Measurements from ENCODE around the gene DTNBP1.

DTNBP1 gene

GRCh38 chr6:15623276-15624116, 39.3 kb downstream of the DTNBP1 start:
- no peaks in the 10 kb centered on the region for H3K4me1 ChIP-seq (ENCODE audit: insufficient read depth, insufficient read length)
- no peaks in the 10 kb centered on the region for H3K36me3 ChIP-seq (ENCODE audit: insufficient read depth, insufficient read length, low read length)
- no peaks in the 10 kb centered on the region for H3K27me3 ChIP-seq (ENCODE audit: insufficient read depth, insufficient read length)
- no peak for DNase-seq (ENCODE audit: low read depth, low spot score)
- no peak for TF ChIP-seq YY1 (IDR thresholded peaks at IDR 0.05; ENCODE audit: insufficient read depth, insufficient read length)
- no peak for TF ChIP-seq ZNF274 (IDR thresholded peaks at IDR 0.05; ENCODE audit: low read depth, low read length)
- no peak for TF ChIP-seq SUZ12 (IDR thresholded peaks at IDR 0.05; ENCODE audit: extremely low read depth, insufficient read depth, insufficient read length)
- 0 out of 2 replicates have a peak, but pooled peaks cover 4% of the 10 kb centered on the region for H3K9me3 ChIP-seq (ENCODE audit: insufficient read depth, low read length)
- H3K9ac ChIP-seq (ENCODE audit: insufficient read length, low read depth), result no peak overlapping the region
- no peak overlapping the region for H3K4me3 ChIP-seq (ENCODE audit: insufficient read length, low read depth)

GRCh38 chr6:15622045-15622740, 40.6 kb downstream of the DTNBP1 start:
- H3K4me3 ChIP-seq (ENCODE audit: insufficient read length, low read depth), result no peak overlapping the region
- DNase-seq (ENCODE audit: low read depth, low spot score), result no peak
- no peaks in the 10 kb centered on the region for H3K27me3 ChIP-seq (ENCODE audit: insufficient read depth, insufficient read length)
- no peaks in the 10 kb centered on the region for H3K4me1 ChIP-seq (ENCODE audit: insufficient read depth, insufficient read length)
- 0 out of 2 replicates have a peak, but pooled peaks cover 5% of the 10 kb centered on the region for H3K9me3 ChIP-seq (ENCODE audit: insufficient read depth, low read length)
- H3K36me3 ChIP-seq (ENCODE audit: insufficient read depth, insufficient read length, low read length), result no peaks in the 10 kb centered on the region
- H3K9ac ChIP-seq (ENCODE audit: insufficient read length, low read depth), result no peak overlapping the region
- TF ChIP-seq SUZ12 (IDR thresholded peaks at IDR 0.05; ENCODE audit: extremely low read depth, insufficient read depth, insufficient read length) (no peak), ZNF274 (IDR thresholded peaks at IDR 0.05; ENCODE audit: low read depth, low read length) (no peak), YY1 (IDR thresholded peaks at IDR 0.05; ENCODE audit: insufficient read depth, insufficient read length) (no peak)

- H3K9me3 ChIP-seq (ENCODE audit: insufficient read depth, low read length), result 0 out of 2 replicates have a peak, but pooled peaks cover 5% of the 10 kb centered on the region
- no peak overlapping the region for H3K9ac ChIP-seq (ENCODE audit: insufficient read length, low read depth)
- H3K36me3 ChIP-seq (ENCODE audit: insufficient read depth, insufficient read length, low read length), result no peaks in the 10 kb centered on the region
- DNase-seq (ENCODE audit: low read depth, low spot score), result no peak
- no peaks in the 10 kb centered on the region for H3K27me3 ChIP-seq (ENCODE audit: insufficient read depth, insufficient read length)
- no peak overlapping the region for H3K4me3 ChIP-seq (ENCODE audit: insufficient read length, low read depth)
- no peaks in the 10 kb centered on the region for H3K4me1 ChIP-seq (ENCODE audit: insufficient read depth, insufficient read length)
- TF ChIP-seq ZNF274 (IDR thresholded peaks at IDR 0.05; ENCODE audit: low read depth, low read length), result no peak
- no peak for TF ChIP-seq SUZ12 (IDR thresholded peaks at IDR 0.05; ENCODE audit: extremely low read depth, insufficient read depth, insufficient read length)
- TF ChIP-seq YY1 (IDR thresholded peaks at IDR 0.05; ENCODE audit: insufficient read depth, insufficient read length), result no peak
Observed at GRCh38 chr6:15621203-15622044, 41.4 kb downstream of the DTNBP1 start.

- no peak for TF ChIP-seq SUZ12 (IDR thresholded peaks at IDR 0.05; ENCODE audit: extremely low read depth, insufficient read depth, insufficient read length)
- no peak for TF ChIP-seq YY1 (IDR thresholded peaks at IDR 0.05; ENCODE audit: insufficient read depth, insufficient read length)
- TF ChIP-seq ZNF274 (IDR thresholded peaks at IDR 0.05; ENCODE audit: low read depth, low read length), result no peak
- no peaks in the 10 kb centered on the region for H3K4me1 ChIP-seq (ENCODE audit: insufficient read depth, insufficient read length)
- H3K36me3 ChIP-seq (ENCODE audit: insufficient read depth, insufficient read length, low read length), result no peaks in the 10 kb centered on the region
- no peak for DNase-seq (ENCODE audit: low read depth, low spot score)
- no peak overlapping the region for H3K9ac ChIP-seq (ENCODE audit: insufficient read length, low read depth)
- H3K27me3 ChIP-seq (ENCODE audit: insufficient read depth, insufficient read length), result no peaks in the 10 kb centered on the region
- 0 out of 2 replicates have a peak, but pooled peaks cover 5% of the 10 kb centered on the region for H3K9me3 ChIP-seq (ENCODE audit: insufficient read depth, low read length)
- H3K4me3 ChIP-seq (ENCODE audit: insufficient read length, low read depth), result no peak overlapping the region
Observed at GRCh38 chr6:15620611-15621010, 42.2 kb downstream of the DTNBP1 start.

GRCh38 chr6:15619330-15619729, 43.5 kb downstream of the DTNBP1 start:
- Histone ChIP-seq H3K9me3 (ENCODE audit: insufficient read depth, low read length) (0 out of 2 replicates have a peak, but pooled peaks cover 5% of the 10 kb centered on the region), H3K4me1 (ENCODE audit: insufficient read depth, insufficient read length) (no peaks in the 10 kb centered on the region), H3K27me3 (ENCODE audit: insufficient read depth, insufficient read length) (no peaks in the 10 kb centered on the region), H3K4me3 (ENCODE audit: insufficient read length, low read depth) (no peak overlapping the region), H3K36me3 (ENCODE audit: insufficient read depth, insufficient read length, low read length) (peaks cover 5% of the 10 kb centered on the region), H3K9ac (ENCODE audit: insufficient read length, low read depth) (no peak overlapping the region)
- no peak for DNase-seq (ENCODE audit: low read depth, low spot score)
- TF ChIP-seq ZNF274 (IDR thresholded peaks at IDR 0.05; ENCODE audit: low read depth, low read length), result no peak
- TF ChIP-seq YY1 (IDR thresholded peaks at IDR 0.05; ENCODE audit: insufficient read depth, insufficient read length), result no peak
- TF ChIP-seq SUZ12 (IDR thresholded peaks at IDR 0.05; ENCODE audit: extremely low read depth, insufficient read depth, insufficient read length), result no peak

- DNase-seq (ENCODE audit: low read depth, low spot score), result no peak
- TF ChIP-seq SUZ12 (IDR thresholded peaks at IDR 0.05; ENCODE audit: extremely low read depth, insufficient read depth, insufficient read length) (no peak), ZNF274 (IDR thresholded peaks at IDR 0.05; ENCODE audit: low read depth, low read length) (no peak), YY1 (IDR thresholded peaks at IDR 0.05; ENCODE audit: insufficient read depth, insufficient read length) (no peak)
Observed at GRCh38 chr6:15618685-15619084, 44.1 kb downstream of the DTNBP1 start.

More at GRCh38 chr6:15618685-15619084, 44.1 kb downstream of the DTNBP1 start:
- H3K27me3 ChIP-seq (ENCODE audit: insufficient read depth, insufficient read length), result no peaks in the 10 kb centered on the region
- H3K36me3 ChIP-seq (ENCODE audit: insufficient read depth, insufficient read length, low read length), result peaks cover 8% of the 10 kb centered on the region
- H3K9me3 ChIP-seq (ENCODE audit: insufficient read depth, low read length), result 0 out of 2 replicates have a peak, but pooled peaks cover 5% of the 10 kb centered on the region
- no peak overlapping the region for H3K4me3 ChIP-seq (ENCODE audit: insufficient read length, low read depth)
- no peak overlapping the region for H3K9ac ChIP-seq (ENCODE audit: insufficient read length, low read depth)
- no peaks in the 10 kb centered on the region for H3K4me1 ChIP-seq (ENCODE audit: insufficient read depth, insufficient read length)

All from NT2/D1 (cell line).